ENCODE measurements around the gene SPOCK1.

DNA sequence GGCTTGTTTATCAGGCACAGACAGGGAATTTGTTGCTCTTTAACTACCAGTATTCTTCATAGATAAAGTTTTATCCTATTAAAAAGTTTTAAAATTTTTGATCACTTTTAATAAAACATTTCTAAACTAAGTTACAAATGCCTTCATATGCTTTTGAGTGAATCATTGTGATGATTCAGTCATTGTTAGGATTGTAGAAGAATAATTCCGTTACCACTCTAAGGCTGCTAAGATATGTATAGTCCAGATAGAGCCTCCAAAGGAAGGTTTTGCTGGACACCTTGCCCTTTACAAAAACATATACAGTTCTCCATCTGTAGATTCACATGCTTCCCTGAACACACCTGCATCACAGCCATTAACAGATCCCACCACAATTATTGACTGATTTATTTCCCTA lies 233.7 kb downstream of the SPOCK1 start:
- TF ChIP-seq POLR2A (IDR thresholded peaks at IDR 0.05; ENCODE audit: low read depth, low read length), result no peak
- TF ChIP-seq, protein P1, sequence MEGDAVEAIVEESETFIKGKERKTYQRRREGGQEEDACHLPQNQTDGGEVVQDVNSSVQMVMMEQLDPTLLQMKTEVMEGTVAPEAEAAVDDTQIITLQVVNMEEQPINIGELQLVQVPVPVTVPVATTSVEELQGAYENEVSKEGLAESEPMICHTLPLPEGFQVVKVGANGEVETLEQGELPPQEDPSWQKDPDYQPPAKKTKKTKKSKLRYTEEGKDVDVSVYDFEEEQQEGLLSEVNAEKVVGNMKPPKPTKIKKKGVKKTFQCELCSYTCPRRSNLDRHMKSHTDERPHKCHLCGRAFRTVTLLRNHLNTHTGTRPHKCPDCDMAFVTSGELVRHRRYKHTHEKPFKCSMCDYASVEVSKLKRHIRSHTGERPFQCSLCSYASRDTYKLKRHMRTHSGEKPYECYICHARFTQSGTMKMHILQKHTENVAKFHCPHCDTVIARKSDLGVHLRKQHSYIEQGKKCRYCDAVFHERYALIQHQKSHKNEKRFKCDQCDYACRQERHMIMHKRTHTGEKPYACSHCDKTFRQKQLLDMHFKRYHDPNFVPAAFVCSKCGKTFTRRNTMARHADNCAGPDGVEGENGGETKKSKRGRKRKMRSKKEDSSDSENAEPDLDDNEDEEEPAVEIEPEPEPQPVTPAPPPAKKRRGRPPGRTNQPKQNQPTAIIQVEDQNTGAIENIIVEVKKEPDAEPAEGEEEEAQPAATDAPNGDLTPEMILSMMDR (IDR thresholded peaks at IDR 0.05; ENCODE audit: extremely low read depth in 1 of 2, insufficient read depth in 1 of 2, low read depth in 1 of 2, low read length in 2 of 2), result no peak
- no peak for TF ChIP-seq EZH2 (IDR thresholded peaks at IDR 0.05; ENCODE audit: borderline replicate concordance, low read depth, low read length, severe bottlenecking)
- no peak for TF ChIP-seq POLR2AphosphoS5 (IDR thresholded peaks at IDR 0.05; ENCODE audit: insufficient read depth, low read depth, low read length)
- no peak for TF ChIP-seq MYC (IDR thresholded peaks at IDR 0.05; ENCODE audit: low read depth, low read length)
- TF ChIP-seq JUN (IDR thresholded peaks at IDR 0.05; ENCODE audit: borderline replicate concordance, insufficient read depth, insufficient read length, low read depth), result no peak

Data from endothelial cell of umbilical vein (primary cell).